ENCODE data around the gene RHOC. TPM values are rescaled to one million over a fixed set of nuclear protein-coding genes. Genes with fewer than 3 reads are reported as not detected.

Gene RHOC
- total RNA-seq, 2 experiments from 2014 or later = 105 to 130 TPM

- CTCF ChIA-PET = interaction anchor here (0.7 to 4.1 kb wide), 11 partner anchors 8 to 314 kb away, joined by 3 to 36 read pairs (median 5); partner anchors contain the start of genes MOV10, PPM1J and ST7L
- peak; percentile 62 for DNase-seq
- peaks cover 18% of the 10 kb centered on the region for H3K27me3 Mint-ChIP-seq
- H3K4me1 Mint-ChIP-seq = peaks cover 62% of the 10 kb centered on the region
- H3K9me3 Mint-ChIP-seq (ENCODE audit: low read depth) = no peaks in the 10 kb centered on the region
- H3K4me3 Mint-ChIP-seq = peak overlapping the region; percentile 75
- peak overlapping the region; percentile 89 for H3K27ac Mint-ChIP-seq
- H3K36me3 Mint-ChIP-seq = peaks cover 17% of the 10 kb centered on the region
- ATAC-seq = peak; percentile 17
These were observed 2.5 kb downstream of the RHOC start for GRCh38 chr1:112704391-112704933.

- ATAC-seq = no peak
- H3K4me3 Mint-ChIP-seq = no peak overlapping the region
- H3K27ac Mint-ChIP-seq = peak overlapping the region; percentile 89
- CTCF ChIA-PET = interaction anchor here (1.1 to 4.1 kb wide), 7 partner anchors 10 to 313 kb away, joined by 3 to 36 read pairs (median 7); partner anchors contain the start of genes MOV10 and PPM1J
- H3K4me1 Mint-ChIP-seq = peaks cover 61% of the 10 kb centered on the region
- H3K36me3 Mint-ChIP-seq = peaks cover 20% of the 10 kb centered on the region
- H3K27me3 Mint-ChIP-seq = peaks cover 10% of the 10 kb centered on the region
- no peaks in the 10 kb centered on the region for H3K9me3 Mint-ChIP-seq (ENCODE audit: low read depth)
- no peak for DNase-seq
These were observed 3.2 kb downstream of the RHOC start for GRCh38 chr1:112703706-112704105.

- no peak overlapping the region for H3K4me3 Mint-ChIP-seq
- ATAC-seq (no peak), DNase-seq (no peak)
These were observed 4.3 kb downstream of the RHOC start for GRCh38 chr1:112702420-112703261.

GRCh38 chr1:112702067-112702395 is 4.9 kb downstream of the RHOC start:
- CTCF ChIA-PET = interaction anchor here (1.2 to 4.1 kb wide), 2 partner anchors 13 kb away, joined by 3 to 36 read pairs; partner anchors contain the start of gene PPM1J
- Mint-ChIP-seq H3K27me3 (no peaks in the 10 kb centered on the region), H3K9me3 (ENCODE audit: low read depth) (no peaks in the 10 kb centered on the region), H3K4me1 (peaks cover 58% of the 10 kb centered on the region), H3K4me3 (no peak overlapping the region), H3K27ac (peak overlapping the region; percentile 82), H3K36me3 (peaks cover 24% of the 10 kb centered on the region)
- DNase-seq (no peak), ATAC-seq (no peak)

More at GRCh38 chr1:112702420-112703261, 4.3 kb downstream of the RHOC start:
- no peaks in the 10 kb centered on the region for H3K9me3 Mint-ChIP-seq (ENCODE audit: low read depth)
- H3K36me3 Mint-ChIP-seq = peaks cover 23% of the 10 kb centered on the region
- H3K27me3 Mint-ChIP-seq = peaks cover 1% of the 10 kb centered on the region
- peak overlapping the region; percentile 82 for H3K27ac Mint-ChIP-seq
- peaks cover 60% of the 10 kb centered on the region for H3K4me1 Mint-ChIP-seq
- CTCF ChIA-PET = interaction anchor here (4.1 kb wide), 1 partner anchor 13 kb away, joined by 36 read pairs; the partner anchor contains the start of gene PPM1J

GRCh38 chr1:112701227-112702066 is 5.5 kb downstream of the RHOC start:
- CTCF ChIA-PET = interaction anchor here (1.2 to 4.1 kb wide), 3 partner anchors 12 to 15 kb away, joined by 3 to 36 read pairs (median 9); partner anchors contain the start of gene PPM1J
- DNase-seq (no peak), ATAC-seq (no peak)
- Mint-ChIP-seq H3K36me3 (peaks cover 27% of the 10 kb centered on the region), H3K9me3 (ENCODE audit: low read depth) (no peaks in the 10 kb centered on the region), H3K27me3 (no peaks in the 10 kb centered on the region), H3K27ac (peak overlapping the region; percentile 82), H3K4me3 (no peak overlapping the region), H3K4me1 (peaks cover 61% of the 10 kb centered on the region)

- Mint-ChIP-seq H3K36me3 (peaks cover 27% of the 10 kb centered on the region), H3K27ac (peak overlapping the region; percentile 82), H3K9me3 (ENCODE audit: low read depth) (no peaks in the 10 kb centered on the region), H3K4me3 (no peak overlapping the region), H3K27me3 (no peaks in the 10 kb centered on the region), H3K4me1 (peaks cover 56% of the 10 kb centered on the region)
- ATAC-seq (peak; percentile 37), DNase-seq (peak; percentile 85)
- CTCF ChIA-PET = interaction anchor here (0.5 to 2.2 kb wide), 4 partner anchors 11 to 1103 kb away, joined by 3 to 9 read pairs (median 4); partner anchors contain the start of gene PPM1J
These were observed 6.4 kb downstream of the RHOC start for GRCh38 chr1:112700290-112701226.

- DNase-seq (no peak), ATAC-seq (no peak)
- Mint-ChIP-seq H3K36me3 (peaks cover 36% of the 10 kb centered on the region), H3K9me3 (ENCODE audit: low read depth) (no peaks in the 10 kb centered on the region), H3K27me3 (no peaks in the 10 kb centered on the region), H3K4me3 (no peak overlapping the region), H3K27ac (peak overlapping the region; percentile 82), H3K4me1 (peaks cover 46% of the 10 kb centered on the region)
- CTCF ChIA-PET = interaction anchor here (1.5 to 2.2 kb wide), 2 partner anchors 16 to 309 kb away, joined by 4 to 9 read pairs; partner anchors contain the start of gene PPM1J
These were observed 7.3 kb downstream of the RHOC start for GRCh38 chr1:112699425-112700144.

- no peak overlapping the region for H3K4me3 Mint-ChIP-seq
- no peaks in the 10 kb centered on the region for H3K27me3 Mint-ChIP-seq
- peaks cover 35% of the 10 kb centered on the region for H3K36me3 Mint-ChIP-seq
- DNase-seq (no peak), ATAC-seq (no peak)
- H3K27ac Mint-ChIP-seq = no peak overlapping the region
- CTCF ChIA-PET = interaction anchor here (0.9 to 2.2 kb wide), 3 partner anchors 17 to 308 kb away, joined by 3 to 9 read pairs (median 4); partner anchors contain the start of gene PPM1J
- peaks cover 36% of the 10 kb centered on the region for H3K4me1 Mint-ChIP-seq
- no peaks in the 10 kb centered on the region for H3K9me3 Mint-ChIP-seq (ENCODE audit: low read depth)
These were observed 8.3 kb downstream of the RHOC start for GRCh38 chr1:112698366-112699310.

GRCh38 chr1:112697781-112698201 is 9.1 kb downstream of the RHOC start:
- H3K9me3 Mint-ChIP-seq (ENCODE audit: low read depth) = no peaks in the 10 kb centered on the region
- H3K27me3 Mint-ChIP-seq = no peaks in the 10 kb centered on the region
- peaks cover 31% of the 10 kb centered on the region for H3K36me3 Mint-ChIP-seq
- no peak for ATAC-seq
- peaks cover 29% of the 10 kb centered on the region for H3K4me1 Mint-ChIP-seq
- CTCF ChIA-PET = interaction anchor here (1.5 kb wide), 1 partner anchor 307 kb away, joined by 4 read pairs; no protein-coding TSS in a partner anchor
- no peak overlapping the region for H3K4me3 Mint-ChIP-seq
- no peak for DNase-seq
- H3K27ac Mint-ChIP-seq = no peak overlapping the region

GRCh38 chr1:112696578-112697314 is 10.2 kb downstream of the RHOC start:
- peaks cover 28% of the 10 kb centered on the region for H3K36me3 Mint-ChIP-seq
- H3K4me3 Mint-ChIP-seq = no peak overlapping the region
- CTCF ChIA-PET = interaction anchor here (0.8 kb wide), 1 partner anchor 8 kb away, joined by 3 read pairs; no protein-coding TSS in a partner anchor
- H3K27me3 Mint-ChIP-seq = no peaks in the 10 kb centered on the region
- no peak for DNase-seq
- no peaks in the 10 kb centered on the region for H3K9me3 Mint-ChIP-seq (ENCODE audit: low read depth)
- ATAC-seq = no peak
- peaks cover 21% of the 10 kb centered on the region for H3K4me1 Mint-ChIP-seq
- H3K27ac Mint-ChIP-seq = no peak overlapping the region

Measured in activated CD8-positive, alpha-beta memory T cell treated with anti-CD3 and anti-CD28 coated beads, Interleukin-2, amount 10 ng/mL, durations not matched to agents 7 days and 5 days (primary cell).